Liver (tissue), 3 donors: Measurements from ENCODE around the gene RNASE12.

Experiments used
- ATF3 ChIP-seq: IDR thresholded peaks from 2 replicates; pipeline ENCODE4 v1.6.1; 2016; ENCODE audit warnings: antibody characterized with exemption
- CTCF ChIP-seq: fragments of 150-350 bp; IDR thresholded peaks from 2 replicates; pipeline ENCODE4 v1.5.1; 2017; ENCODE audit warnings: improper control_type of control experiment, low read depth, low read length; ENCODE audit not compliant: missing input control
- FOXA2 ChIP-seq: IDR thresholded peaks from 2 replicates; pipeline ENCODE4 v1.6.1; 2016; ENCODE audit warnings: antibody characterized with exemption
- JUND ChIP-seq, 2 donors: IDR thresholded peaks; 2 replicates each; pipeline ENCODE4 v1.6.1; 2016; ENCODE audit warnings: antibody characterized with exemption in 2 of 2
- MAX ChIP-seq: IDR thresholded peaks from 2 replicates; pipeline ENCODE4 v1.6.1; 2016; ENCODE audit warnings: antibody characterized with exemption
- NR2F2 ChIP-seq: IDR thresholded peaks from 2 replicates; pipeline ENCODE4 v1.6.1; 2016; ENCODE audit warnings: antibody characterized with exemption
- RAD21 ChIP-seq, 2 donors: IDR thresholded peaks; 2 replicates each; pipeline ENCODE4 v1.6.1; 2016; ENCODE audit warnings: antibody characterized with exemption in 2 of 2, mild to moderate bottlenecking in 2 of 2
- REST ChIP-seq: IDR thresholded peaks from 2 replicates; pipeline ENCODE4 v1.6.1; 2016; ENCODE audit warnings: antibody characterized with exemption, mild to moderate bottlenecking
- SP1 ChIP-seq: IDR thresholded peaks from 2 replicates; pipeline ENCODE4 v1.6.1; 2018; ENCODE audit warnings: antibody characterized with exemption, mild to moderate bottlenecking
- TAF1 ChIP-seq: conservative IDR thresholded peaks from 2 replicates; pipeline ENCODE4 v1.6.1; 2016; ENCODE audit warnings: antibody characterized with exemption, mild to moderate bottlenecking
- YY1 ChIP-seq: IDR thresholded peaks from 2 replicates; pipeline ENCODE4 v1.6.1; 2016; ENCODE audit warnings: antibody characterized with exemption, mild to moderate bottlenecking
- ZBTB33 ChIP-seq: IDR thresholded peaks from 2 replicates; pipeline ENCODE4 v1.6.1; 2016; ENCODE audit warnings: antibody characterized with exemption
- donor health status: healthy.
- donor health status: healthy.

- TF ChIP-seq CTCF (no peak), ATF3 (no peak), TAF1 (no peak), FOXA2 (no peak), SP1 (no peak), JUND (IDR thresholded peaks at IDR 0.05) (no peak), RAD21 (IDR thresholded peaks at IDR 0.05) (no peak), ZBTB33 (no peak), MAX (no peak), YY1 (no peak), NR2F2 (no peak), REST (no peak)
Measured at GRCh38 chr14:20615996-20616395, 24.8 kb upstream of the RNASE12 start.
